ENCODE results near the gene ETF1.

ETF1 gene

DNA sequence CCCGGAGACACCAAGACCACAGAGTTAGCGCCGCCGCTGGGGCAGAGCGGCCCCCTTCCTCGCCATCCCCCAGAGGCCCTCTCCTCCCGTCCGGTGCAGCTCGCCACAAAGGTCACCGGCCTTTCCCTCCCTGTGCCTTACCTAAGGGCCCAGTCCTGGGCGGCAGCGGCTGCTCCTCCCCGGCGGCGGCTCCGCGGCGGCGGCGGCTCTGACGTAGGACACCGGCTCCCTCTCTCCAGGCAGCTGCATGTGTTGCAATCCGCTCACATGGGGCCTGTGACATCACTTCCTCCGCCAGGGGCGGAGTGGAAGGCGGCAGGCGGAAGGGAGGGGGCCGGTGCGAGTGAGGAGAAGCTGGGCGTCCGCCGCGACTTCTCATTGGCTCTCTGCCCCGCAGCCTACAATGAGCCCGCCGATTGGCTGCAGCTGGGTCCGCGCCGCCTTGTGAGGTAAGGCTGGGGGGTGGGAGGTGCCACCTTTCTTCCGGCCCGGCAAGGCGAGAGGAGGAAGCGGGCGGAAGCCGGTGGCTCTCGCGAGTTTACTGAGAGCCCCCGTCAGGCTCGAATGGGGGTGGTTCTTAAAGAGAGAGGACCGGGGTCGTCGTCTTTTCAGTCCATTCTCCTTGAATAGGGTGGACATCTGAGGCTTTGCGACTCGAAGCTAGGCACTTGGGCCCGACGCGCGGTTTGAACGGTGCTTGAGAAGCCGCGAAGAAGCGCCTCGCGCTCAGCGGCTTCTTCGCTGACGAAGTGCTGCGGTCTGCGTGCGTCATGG is at the start of gene ETF1:
TSS of gene ETF1 (minus strand) at position 281 of the 774 bp plus-strand sequence. CDS start 318 bp downstream, outside the sequence.
- DNase-seq: peak; percentile 100

DNA sequence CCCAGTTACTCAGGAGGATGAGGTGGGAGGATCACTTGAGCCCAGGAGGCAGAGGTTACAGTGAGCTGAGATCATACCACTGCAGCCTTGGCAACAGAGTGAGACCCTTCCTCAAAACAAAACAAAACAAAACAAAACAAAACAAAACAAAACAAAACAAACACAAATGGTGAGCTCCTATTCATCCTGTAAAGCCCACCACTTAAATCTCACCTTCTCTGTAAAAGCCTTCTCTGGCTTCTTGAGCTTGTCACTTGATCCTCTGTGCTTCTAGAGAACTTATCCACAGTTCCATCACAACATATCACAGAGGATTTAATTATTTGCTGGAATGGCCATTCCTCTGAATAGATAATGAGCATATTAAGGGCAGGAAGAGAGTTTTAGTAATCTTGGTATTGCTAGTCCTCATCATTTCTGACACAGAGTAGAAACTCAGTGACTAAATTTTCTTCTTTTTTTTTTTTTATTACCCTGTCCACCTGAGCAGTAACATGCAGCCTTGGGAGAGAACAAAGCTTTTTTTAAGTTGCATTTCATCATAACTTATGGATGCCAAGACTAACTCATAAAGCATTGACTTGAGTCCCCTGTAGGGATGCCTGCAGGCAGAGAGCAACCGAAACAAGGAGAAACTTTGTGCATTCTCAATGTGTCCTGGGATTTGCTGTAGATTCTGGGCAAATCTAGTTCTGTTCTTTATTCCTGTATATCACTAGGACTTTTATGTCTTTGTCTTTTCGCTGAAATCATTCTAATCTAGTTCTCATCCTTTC is 45.2 kb upstream of the ETF1 start:
- no peak for DNase-seq

DNA sequence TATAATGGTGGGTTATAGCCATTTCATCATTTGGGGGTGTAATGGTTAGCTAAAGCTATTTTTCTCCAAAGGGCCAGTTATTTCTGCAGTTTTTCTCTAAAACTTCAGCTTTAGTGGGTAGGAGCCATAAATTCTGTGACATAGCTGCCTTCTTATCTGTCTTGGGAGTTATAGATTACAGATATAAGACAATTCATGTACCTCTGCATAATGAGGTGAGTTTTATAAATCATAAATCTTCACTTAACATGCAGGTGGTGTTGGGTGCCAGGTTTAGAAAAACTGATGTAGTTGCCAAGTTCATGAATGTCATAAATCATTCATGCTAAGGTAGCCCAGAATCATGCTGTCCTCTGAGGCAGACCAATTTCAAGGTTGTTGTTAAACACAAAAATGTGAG is 42.1 kb upstream of the ETF1 start:
- no peak for DNase-seq

- DNase-seq: no peak
Measured at GRCh38 chr5:138583984-138584637, 41.1 kb upstream of the ETF1 start.

GRCh38 chr5:138582959-138583358 is 39.9 kb upstream of the ETF1 start:
- DNase-seq: no peak

DNA sequence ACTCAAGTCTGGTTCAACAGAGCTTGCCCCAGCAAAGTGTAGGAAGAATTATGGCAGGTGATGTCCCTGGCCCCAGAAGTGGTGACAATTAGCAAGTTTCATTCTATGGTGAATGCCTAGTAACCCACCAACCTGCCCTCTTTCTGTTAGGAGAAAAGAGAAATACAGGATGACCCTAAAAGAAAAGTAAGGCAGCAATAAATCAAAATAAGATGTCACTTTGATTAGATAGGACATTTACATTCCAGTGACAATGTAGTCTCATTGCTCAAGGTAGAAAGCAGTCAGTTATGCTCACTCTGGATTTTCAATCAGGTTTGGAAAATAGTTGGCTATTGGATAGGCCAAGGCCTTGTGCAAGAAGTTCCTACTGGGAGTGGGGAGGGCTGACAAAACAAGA is 37.7 kb upstream of the ETF1 start:
- no peak for DNase-seq

DNA sequence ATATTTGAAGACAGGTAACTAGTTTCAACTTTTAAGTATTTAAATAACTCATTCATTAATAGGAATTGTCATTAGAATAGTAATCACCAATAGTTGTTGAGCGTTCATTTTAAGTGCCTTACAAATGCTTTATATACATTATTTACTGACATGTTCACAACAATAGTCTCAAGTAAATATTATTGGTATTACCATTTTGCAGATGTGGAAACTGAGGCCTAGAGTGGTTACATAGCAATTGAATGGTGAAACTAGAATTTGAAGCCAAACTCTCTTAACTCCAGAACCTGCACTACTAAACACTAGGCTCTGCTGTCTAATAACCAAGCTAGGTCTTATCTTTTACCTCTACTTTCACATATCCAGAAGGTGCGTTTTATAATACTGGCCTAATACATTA is 37.0 kb upstream of the ETF1 start:
- DNase-seq: no peak

GRCh38 chr5:138579517-138579863 is 36.5 kb upstream of the ETF1 start:
- no peak for DNase-seq

- DNase-seq: no peak
Measured at GRCh38 chr5:138577452-138577851, 34.4 kb upstream of the ETF1 start.

DNA sequence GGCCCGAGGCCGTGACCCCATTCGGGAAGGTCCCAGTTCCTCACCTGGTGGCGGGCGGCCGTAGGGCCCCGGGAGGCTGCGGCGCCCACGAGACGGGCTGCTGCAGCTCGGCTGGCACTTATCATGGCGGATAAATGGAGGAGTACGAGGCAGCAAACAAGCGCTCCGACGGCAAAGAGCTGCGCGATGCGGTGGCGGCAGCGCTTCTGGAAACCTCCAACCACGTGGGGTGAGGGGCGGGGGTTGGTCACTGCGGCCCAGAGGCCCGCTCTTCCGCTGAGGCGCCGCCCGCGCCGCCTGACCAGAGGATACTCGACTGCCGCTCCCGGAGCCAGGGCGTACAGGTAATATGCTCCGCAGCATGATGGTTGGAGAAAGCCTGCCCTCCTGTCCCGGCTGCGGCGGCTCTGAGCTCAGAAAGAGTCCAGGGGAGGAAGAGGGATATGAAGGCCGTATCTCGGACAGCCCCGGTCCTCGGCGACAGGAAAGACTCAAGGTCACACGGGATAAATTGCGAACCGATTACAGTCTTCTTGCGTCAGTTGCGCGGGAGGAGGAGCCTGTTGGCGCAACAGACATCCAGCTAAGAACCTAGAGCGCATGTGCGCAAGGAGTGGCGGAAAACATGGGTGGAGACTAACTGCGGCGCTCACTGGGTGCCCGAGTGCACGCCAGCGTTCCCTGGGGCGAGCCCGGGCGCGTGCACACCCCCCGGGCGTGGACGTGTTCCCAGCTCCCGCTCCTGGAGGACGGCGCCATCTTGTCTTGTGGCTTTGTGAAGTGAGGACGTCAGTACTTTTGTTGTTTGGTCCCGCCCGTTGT is 32.4 kb upstream of the ETF1 start, which contains the start of gene HSPA9:
TSS of gene HSPA9 (minus strand) at position 208 of the 822 bp plus-strand sequence. CDS start at position 125, 83 bp downstream.
- DNase-seq: peak; percentile 100

- no peak for DNase-seq
Measured at GRCh38 chr5:138574744-138575193, 31.7 kb upstream of the ETF1 start.

DNA sequence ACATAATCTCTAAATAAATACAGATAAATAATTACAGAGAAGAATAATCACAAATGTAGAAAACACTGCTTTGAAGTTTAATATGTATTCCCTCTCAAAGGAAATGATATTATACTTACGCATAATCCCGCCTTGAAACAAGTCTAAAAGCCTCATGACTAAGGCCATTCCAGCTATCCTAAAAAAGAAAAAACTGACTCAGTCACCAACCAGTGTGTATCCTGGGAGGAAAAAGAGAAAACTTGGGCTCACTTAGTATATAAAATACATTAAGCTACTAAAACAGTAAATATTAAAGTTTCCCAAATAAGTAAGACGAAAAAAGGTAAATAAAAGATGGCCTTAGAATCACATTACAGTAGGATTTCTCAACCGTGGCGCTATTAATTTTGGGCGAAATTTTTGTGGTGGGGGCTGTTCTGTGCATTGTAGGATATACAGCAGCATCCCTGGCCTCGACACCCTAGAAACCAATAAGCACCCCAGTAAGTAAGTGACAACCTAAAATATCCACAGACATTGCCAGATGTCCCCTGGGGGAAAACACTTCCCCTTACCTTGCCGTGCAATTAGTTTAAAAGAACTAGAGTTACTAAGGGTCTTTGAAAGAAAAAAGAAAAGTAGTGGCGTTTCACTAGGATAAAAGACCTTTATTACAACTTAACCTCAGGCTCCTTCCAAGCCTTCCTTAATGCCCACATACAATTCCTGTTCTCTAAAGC is 31.1 kb upstream of the ETF1 start:
- DNase-seq: no peak

GRCh38 chr5:138573223-138573622 is 30.2 kb upstream of the ETF1 start:
- DNase-seq: no peak

DNA sequence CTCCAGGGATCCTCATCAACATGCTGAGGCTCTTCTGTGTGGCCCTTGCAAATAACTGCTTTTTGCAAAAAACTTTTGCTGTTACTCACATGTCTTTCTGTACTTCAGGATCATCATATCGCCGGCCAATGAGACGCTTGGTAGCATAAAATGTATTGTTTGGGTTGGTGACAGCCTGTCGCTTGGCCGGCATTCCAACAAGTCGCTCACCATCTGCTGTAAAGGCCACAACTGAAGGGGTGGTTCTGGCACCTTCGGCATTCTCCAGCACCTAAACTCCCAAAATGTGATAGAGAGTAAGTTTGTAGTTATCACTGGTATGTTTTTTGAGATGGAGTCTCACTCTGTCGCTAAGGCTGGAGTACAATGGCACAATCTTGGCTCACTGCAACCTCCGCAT is 27.8 kb upstream of the ETF1 start:
- no peak for DNase-seq

- DNase-seq: no peak
Measured at GRCh38 chr5:138569782-138570181, 26.7 kb upstream of the ETF1 start.

GRCh38 chr5:138568061-138568824 is 25.2 kb upstream of the ETF1 start:
- no peak for DNase-seq

- DNase-seq: no peak
Measured at GRCh38 chr5:138566792-138567191, 23.8 kb upstream of the ETF1 start.

DNA sequence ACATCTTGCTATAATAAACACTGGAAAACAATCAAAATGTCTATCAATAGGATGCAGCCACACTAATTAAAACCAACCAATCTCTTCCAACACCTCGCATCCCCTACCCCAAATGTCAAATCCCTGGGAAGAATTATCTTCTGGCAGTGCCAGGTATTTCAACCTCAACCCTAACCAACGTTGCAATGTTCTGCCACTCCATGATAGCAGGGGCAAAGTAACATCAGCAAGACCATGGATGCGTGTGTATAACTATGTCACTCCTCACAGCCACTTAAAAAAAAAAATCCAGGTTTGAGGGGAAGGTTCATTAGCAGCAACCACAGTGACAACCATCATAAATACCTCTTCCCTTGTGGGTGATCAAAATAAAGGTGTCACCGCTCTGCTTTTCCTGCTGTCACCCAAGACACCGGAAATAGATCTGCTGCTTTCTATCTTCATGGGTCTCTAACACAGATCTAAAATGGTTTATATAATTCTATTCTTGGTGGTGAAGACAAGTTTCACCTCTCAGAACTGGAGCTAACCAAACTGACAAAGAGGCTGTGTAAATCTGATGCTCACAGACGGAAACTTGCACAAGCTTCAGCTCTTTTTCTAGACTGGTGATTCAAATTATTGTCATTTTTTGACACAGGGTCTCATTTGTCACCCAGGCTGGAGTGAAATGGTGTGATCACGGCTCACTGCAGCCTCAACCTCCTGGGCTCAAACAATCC is 22.2 kb upstream of the ETF1 start:
- DNase-seq: no peak

DNA sequence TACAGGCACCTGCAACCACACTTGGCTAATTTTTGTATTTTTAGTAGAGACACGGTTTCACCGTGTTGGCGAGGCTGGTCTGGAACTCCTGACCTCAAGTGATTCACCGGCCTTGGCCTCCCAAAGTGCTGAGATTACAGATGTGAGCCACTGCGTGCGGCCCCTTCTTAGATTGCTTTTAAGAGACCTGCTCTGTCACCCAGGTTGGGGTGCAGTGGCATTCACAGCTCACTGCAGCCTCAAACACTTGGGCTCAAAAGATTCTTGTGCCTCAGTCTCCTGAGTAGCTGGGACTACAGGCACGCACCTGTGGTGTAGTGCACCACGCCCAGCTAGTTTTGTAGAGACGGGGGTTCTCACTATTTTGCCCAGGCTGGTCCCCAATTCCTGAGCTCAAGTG is 21.2 kb upstream of the ETF1 start:
- DNase-seq: no peak

DNA sequence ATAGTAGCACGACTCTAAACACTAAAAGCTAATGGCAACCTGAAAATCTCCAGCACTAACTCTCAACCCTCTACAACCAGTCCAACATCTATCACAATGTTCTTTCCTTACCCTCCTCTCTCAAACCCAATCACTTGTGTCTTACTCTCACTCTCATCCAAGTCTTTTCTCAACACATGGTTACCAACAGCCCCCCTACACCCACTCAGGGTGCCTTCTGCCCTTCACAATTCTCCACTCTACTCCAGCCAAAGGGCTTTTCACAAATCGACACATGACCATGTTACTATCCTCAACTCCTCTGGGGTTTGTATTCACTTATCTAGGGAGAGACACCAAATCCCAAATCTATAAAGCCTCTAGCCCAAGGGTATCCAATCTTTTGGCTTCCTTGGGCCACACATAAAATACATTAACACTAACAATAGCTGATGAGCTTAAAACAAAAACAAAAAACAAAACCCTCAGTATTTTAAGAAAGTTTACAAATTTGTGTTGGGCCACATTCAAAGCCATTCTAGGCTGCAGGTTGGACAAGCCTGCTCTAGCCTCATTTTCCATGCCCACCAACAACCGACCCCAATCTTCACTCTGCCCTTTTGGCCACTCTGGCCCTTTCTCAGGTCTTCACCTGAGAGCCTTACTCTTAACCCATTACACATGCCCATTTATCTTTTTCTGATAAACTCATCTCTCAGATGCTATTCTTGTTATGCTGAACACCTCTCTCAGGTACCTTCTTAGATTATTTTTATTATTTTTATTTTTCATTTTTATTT is 20.5 kb upstream of the ETF1 start:
- DNase-seq: no peak

Measured in eye (tissue), 1 donor.